ENCODE results near the gene TUBB3.
"Not testable (repeated sequence)": the region's sequence is repeated elsewhere in the genome, so short reads cannot be mapped to it uniquely, and the experiment has no call there.

The TUBB3 gene

DNA sequence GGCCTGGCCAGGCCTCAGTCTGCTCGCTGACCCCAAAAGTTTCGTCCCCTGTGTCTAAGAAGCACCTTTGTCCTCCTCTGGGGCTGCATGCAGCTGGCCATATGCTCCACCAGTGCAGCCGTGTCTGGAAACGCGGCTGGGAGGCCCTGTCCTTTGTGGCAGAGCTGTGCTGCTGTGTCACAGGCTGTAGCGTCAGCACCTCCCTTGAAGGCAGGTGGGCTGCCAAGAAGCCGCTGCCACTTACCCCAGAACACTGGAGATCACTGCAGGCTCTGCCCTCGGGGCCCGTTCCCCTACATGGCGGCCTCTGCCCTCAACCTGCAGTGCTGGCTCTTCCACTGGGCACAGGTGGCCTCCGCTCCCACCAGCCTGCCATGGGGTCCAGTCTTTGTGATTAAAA, 20.2 kb upstream of the TUBB3 start:
- no peak for DNase-seq

DNA sequence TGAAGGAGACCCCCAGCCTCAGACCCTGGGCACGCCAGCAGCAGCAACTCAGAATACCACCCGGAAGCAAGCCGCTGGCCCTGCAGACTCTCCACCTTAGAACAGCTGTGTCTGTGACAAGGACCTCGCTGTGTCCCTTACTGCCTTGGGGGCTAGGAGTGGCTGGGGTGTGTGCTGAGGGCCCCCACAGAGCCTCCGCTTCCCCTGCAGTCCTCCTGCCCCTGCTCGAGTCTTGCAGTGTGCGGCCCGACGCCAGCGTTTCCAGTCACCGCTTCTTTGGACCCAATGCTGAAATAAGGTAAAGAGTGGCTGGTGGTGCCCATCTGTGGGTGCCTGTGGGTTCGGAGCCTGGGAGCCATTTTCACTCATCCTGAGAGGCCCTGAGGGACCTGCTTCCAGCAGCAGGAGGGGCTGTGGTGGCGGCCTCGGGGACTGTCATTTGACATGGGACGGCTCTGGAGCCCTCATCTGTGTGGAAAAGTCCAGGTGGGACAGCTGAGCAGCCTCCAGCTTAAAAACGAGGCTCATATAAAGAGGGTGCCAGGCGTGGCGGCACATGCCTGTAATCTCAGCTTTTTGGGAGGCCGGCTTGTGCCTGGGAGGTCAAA, 19.1 kb upstream of the TUBB3 start:
- DNase-seq, result no peak

DNA sequence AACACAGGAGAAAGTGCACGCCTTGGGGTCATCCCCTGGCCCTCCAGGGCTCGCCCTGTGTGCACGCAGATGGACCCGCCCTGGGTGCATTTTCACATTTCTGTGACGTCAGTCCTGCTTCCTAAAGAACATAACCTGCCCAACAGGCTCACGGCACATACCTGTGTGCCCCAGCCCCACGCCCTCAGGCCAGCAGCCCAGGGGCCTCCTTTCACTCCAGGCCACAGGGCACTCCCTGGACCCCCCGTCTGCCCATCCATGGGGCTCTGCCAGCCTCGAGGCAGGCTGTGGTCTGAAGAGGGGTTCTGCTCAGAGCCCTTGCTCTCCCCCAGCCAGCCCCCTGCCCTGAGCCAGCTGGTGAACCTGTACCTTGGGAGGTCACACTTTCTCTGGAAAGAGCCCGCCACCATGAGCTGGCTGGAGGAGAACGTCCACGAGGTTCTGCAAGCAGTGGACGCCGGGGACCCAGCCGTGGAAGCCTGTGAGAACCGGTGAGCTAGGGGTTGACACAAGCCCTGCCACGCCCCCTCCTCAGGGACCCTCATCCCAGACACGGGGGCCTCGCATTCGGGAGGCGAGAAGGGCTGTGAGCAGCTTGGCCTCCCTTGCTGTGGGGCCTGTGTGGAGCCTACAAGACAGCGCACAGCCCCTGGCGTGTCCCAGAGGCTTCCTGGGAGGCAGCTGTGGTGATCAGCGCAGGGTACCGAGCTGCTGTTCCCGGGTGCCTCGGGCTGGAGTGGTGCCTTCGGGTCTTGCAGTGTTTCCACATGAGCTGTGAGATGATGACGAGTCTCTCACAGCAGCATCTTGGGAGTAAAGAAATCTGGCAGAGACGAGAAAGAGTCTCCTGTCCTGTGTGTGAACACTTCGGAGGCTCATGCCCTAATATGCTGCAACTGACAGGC, 18.3 kb upstream of the TUBB3 start:
- no peak for DNase-seq

DNA sequence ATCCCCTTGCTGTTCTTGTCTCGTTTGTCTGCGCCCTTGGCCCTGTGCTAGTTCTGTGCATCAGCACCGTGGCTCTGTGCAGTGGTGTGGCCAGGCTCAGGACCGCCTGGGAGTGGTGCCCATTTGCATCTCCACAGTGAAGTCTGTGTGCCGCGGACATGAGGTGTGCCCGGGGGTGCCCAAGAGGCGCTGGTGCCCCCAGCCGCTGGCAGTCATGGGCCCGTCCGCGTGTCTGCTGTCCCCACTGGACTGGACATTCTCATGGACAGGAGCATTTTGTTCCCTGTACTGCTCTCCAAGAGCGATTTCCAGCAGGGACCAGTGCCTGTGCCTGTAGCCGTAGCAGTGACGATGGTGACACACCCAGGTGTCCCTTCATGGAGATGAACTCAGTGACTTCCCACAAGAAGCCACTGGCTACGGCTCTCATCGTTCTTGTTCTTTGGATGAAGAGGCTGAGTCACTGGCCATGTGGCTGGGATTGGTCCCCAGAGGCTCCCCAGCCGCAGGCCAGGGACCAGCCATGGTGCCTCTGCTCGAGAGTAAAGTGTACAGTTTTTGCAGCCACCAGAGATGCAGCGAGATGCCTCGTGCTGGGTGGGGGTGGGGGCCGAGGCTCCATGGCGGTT, 17.5 kb upstream of the TUBB3 start:
- no peak for DNase-seq

DNA sequence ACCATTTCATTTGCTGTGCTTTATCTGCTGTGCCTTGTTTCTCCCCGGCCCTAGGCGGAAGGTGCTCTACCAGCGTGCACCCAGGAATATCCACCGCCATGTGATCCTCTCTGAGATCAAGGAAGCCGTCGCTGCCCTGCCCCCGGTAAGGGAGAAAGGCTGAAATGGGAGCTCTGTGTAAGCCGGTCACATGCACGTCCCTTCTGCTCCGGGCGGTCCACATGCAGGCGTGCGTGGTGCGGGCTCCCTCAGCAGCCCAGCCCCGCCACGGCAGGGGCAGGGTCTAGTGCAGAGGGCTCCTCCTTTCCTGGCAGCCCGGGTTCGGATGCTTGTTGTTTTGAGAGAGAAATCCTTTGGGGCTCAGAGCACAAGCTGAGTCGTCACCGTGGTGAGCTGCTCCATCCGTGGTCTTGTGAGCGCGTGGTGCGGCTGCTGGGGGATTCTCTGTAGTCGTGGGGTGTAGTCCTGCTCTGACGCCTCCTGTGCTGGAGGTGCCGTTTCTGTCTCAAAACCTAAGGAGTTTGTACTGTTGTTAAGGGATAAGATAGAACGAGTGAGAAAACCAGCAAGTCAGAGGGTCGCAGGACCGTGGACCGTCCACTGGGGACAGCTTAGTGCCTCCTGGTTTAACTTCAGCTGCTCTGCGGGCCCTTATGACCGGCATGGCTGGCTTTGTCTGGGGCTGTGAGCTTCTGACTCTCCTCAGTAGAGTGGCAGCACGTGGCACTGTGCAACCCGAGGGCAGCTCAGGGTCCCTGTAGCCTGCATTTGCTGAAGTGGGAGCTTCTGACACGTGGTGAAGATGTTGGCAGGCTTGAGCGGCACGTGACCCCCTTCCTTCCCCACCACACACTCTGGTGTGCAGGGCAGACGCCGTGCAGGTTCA, 16.8 kb upstream of the TUBB3 start:
- DNase-seq, result no peak

DNA sequence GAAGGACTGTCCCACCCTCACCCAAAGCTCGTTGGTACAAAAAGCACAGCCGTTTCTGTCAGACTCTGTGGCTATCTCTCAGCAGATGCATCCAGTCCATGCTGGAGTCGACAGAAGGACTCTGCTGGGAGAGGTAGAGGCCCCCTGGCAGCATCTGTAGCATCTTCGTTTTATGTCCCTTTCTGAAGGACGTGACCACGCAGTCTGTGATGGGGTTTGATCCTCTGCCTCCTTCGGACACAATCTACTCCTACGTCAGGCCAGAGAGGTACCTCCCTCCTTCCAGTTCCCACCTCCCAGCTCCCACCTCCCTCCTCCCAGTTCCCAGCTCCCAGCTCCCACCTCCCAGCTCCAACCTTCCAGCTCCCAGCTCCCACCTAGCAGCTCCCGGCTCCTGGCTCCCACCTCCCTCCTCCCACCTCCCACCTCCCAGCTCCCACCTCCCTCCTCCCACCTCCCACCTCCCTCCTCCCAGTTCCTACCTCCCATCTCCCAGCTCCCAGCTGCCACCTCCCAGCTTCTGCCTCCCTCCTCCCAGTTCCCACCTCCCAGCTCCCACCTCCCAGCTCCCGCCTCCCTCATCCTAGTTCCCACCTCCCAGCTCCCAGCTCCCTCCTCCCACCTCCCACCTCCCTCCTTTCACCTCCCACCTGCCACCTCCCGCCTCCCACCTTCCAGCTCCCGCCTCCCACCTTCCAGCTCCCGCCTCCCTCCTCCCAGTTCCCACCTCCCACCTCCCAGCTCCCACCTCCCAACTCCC, 15.9 kb upstream of the TUBB3 start:
- no peak for DNase-seq

DNA sequence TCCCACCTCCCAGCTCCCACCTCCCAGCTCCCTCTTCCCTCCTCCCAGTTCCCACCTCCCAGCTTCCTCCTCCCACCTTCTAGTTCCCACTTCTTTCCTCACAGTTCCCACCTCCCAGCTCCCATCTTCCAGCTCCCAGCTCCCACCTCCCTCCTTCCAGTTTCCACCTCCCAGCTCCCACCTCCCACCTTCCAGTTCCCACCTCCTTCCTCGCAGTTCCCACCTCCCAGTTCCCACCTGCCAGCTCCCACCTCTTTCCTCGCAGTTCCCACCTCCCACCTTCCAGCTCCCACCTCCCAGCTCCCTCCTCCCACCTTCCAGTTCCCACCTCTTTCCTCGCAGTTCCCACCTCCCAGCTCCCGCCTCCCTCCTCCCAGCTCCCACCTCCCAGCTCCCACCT, 14.9 kb upstream of the TUBB3 start:
- DNase-seq, result no peak

DNA sequence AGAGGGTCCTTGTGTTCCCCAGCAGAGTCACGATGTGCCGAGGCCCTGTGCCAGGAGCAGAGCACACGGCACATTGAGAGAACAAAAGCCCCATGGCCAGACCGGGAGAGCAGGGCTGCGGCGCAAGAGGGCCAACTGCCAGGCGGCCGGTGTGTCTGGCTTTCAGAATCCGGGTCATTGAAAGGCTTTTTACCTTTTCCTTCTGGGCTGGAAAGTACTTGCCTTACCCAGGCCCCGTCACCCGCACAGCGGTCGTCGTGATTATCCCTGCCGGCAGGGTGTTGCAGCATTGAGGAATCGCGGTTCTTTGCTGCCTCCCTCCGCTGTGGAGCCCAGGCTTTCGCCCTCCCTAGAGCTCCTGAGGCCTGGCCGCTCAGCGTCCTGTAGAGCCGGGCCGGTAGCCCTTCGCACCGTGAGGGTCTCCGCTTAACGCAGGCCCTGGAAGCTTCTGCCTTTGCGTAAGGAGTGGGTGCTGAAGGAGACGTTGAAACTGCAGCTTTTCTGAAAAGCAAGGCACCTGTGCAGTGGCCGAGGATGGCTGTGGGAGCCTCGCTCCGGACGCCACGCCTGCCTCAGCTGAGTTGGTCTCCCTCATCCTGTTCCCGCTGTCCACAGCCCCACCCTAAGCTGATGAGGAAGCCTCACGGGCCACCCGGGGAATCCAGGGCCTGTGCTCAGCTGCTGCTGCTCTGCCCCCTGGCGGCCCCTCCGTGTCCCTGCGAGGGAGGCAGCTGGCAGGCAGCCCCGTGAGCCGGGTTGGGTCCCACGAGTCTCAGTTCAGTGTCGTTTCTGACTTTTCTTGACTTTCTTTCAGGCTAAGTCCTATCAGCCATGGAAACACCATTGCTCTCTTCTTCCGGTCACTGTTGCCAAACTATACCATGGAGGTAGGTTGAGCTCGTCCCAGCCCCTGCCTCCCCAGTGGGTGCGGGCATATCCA, 13.1 kb upstream of the TUBB3 start:
- DNase-seq, result peak; percentile 7

DNA sequence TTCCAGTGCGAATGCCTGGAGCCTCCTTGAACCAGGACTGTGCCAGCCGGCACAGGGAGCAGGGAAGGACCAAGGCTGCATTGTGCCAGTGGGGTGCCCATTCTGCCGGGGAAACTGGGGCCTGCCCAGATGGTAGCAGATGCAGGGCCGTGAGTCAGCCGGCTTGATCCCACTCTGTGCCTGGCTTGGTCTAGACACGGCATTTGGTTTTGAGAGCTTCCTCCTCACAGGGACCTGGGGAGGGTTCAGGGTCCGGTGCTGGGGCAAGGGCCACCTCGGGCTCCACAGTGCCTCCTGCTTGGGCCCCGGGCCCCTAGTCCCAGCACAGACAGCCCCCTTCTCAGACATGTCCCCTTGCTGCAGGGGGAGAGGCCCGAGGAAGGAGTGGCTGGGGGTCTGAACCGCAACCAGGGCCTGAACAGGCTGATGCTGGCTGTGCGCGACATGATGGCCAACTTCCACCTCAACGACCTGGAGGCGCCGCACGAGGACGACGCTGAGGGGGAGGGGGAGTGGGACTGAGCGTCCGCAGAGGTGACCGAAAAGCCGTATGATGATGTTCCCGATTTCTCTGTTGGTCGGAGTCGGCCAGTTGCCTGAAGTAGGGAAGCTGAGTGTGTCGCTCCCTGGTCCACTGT, 12.3 kb upstream of the TUBB3 start:
- DNase-seq, result no peak

DNA sequence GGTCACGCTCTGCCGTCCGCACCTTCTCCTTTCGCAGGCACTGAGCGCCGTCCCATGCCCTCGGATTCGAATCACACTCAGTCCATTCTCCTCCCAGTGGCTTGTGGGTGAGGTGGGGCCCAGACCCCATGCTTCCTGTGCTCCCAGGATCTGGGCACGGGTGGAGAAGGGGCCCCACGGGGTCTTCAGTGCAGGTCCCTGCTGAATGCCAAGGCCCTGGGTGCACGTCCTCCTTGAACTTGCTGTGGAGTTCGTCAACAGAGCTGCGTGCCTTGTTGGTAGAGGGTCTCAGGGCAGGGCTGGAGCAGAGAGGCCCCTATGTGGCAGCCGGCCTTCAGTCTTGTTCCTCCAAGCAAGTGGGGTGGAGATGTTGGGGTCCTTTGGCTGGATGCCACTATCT, 11.8 kb upstream of the TUBB3 start:
- no peak for DNase-seq

DNA sequence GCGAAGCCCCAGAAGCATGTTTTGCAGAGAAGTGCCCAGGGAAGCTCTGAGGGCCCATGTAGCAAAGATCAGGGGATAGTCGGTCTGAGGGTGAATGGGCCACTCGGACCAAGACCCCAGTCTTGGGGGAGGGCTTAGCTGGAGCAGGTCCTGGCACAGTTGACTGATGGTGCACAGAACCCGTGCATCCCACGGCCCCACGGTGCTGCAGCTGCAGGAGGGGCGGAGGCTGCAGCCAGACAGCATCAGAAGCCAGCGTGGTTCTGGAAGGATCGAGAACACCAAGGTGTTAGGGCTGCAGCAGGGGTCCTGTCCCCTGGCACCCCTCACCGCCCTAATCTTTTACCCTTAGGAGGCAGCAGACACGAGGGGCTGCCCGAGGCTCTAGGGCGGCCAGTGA, 11.0 kb upstream of the TUBB3 start:
- DNase-seq, result no peak

DNA sequence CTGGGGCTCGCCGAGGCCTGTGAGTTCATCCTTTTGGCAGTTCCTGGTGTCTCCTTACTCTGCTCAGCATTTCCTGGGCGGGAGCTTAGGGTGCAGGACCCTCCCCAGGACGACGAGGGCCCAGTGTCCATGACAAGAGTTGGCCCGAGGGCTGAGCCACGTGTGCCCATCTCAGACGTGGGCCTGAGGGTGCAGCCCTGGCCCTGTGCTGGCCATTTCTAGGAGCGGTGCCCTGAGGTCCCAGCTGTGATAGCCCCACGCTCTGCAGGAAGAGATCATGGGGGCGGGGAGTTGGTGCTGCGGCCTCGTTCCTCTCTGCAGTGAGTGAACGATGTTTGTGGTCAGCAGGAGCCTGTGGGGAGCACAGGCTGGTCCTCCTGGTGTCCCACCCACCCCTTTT, 10.5 kb upstream of the TUBB3 start:
- DNase-seq, result no peak

DNA sequence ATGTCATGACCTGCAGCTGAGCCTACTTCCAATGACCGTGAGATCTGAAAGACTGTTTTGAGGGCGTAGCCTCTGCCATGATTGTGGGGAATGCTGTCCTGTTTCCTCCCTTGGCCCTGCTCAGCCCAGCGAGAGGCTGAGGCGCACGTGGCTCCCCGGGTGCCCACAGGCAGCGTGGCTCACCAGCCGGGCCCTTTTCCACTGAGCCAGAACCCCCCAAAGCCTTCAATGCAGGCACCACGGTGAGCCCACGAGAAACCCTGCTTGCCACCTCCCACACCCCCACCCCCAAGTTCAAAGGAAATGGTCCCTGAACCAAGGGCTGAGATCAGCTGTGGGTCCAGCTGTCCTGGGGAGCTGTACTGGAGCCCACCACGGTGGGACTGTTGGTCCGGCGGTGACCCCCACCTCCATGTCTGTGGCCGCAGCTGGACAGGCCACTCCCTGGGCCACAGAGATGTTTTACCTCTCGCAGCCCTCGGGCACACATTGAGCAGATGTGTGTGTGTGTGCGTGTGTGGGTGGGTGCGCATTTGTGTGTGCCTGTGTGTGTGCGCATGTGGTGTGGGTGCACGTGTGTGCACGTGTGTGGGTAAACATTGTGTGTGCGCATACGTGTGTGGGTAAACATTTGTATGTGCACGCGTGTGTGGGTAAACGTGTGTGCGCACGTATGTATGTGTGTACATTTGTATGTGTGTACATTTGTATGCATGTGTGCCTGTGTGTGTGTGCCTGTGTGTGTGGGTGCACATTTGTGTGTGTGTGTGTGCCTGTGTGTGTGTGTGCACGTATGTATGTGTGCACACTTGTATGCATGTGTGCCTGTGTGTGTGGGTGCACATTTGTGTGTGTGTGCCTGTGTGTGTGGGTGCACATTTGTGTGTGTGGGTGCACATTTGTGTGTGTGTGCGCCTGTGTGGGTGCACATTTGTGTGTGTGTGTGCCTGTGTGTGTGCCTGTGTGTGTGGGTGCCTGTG, 9.4 kb upstream of the TUBB3 start:
- no peak for DNase-seq

DNA sequence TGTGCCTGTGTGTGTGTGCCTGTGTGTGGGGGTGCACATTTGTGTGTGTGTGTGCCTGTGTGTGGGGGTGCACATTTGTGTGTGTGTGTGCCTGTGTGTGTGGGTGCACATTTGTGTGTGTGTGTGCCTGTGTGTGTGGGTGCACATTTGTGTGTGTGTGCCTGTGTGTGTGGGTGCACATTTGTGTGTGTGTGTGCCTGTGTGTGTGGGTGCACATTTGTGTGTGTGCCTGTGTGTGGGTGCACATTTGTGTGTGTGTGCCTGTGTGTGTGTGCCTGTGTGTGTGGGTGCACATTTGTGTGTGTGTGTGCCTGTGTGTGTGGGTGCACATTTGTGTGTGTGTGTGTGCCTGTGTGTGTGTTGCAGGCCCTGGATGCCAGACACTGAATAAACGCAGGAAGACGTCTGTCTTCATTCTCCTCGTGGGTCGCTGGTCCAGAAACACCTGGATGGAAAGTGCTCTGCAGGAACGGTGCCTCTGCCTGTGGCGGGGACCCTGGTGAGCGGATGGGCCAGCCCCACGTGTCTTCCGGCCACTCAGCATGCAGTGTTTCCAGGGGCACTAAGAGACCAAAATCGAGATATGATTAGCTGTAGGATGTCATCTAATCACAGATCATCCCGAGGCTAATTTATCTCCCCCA, 8.4 kb upstream of the TUBB3 start:
- not testable (repeated sequence) for DNase-seq

DNA sequence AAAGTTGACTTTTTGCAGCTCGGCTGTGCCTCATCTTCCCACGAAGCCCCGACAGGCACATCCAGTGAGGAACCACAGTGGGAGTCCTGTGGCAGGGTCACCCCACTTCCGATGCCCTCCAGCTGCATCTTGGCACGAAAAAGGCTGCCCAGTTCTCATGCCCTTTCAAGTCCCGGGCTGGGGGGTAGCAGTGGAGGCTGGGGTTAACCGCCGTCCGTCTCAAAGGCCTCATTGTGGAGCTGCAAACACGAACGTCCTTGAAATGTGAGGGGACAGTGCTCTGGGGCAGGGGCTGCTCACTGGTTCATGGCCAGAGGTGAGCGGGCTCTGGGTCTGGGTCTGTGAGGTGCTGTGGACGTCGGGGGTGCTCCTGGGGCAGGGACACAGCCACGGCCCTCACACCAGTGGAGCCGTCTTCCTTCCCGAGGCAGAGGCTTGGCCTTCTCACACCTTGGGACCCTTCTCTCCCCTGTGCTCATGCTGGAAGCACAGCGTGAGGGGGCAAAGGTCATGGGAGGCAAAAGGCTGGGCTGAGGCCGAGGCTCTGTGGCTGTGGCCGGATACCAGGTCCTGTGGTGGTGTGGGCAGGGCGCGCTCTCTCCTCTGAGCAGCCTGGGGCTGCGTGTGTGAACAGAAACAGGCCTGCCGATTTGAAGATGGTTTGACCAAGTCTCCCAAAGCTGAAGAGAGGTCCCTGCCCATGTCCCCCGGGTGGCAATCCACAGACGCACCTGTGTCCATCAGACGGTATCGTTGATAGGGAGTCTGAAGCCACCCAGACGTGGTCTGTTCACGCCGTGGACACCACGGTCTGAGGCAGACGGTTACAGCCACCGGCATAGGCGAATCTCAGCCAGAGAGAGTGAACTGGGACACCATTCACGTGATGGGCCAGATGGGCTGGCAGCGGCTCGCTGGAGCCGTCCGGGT, 7.6 kb upstream of the TUBB3 start:
- DNase-seq, result no peak

DNA sequence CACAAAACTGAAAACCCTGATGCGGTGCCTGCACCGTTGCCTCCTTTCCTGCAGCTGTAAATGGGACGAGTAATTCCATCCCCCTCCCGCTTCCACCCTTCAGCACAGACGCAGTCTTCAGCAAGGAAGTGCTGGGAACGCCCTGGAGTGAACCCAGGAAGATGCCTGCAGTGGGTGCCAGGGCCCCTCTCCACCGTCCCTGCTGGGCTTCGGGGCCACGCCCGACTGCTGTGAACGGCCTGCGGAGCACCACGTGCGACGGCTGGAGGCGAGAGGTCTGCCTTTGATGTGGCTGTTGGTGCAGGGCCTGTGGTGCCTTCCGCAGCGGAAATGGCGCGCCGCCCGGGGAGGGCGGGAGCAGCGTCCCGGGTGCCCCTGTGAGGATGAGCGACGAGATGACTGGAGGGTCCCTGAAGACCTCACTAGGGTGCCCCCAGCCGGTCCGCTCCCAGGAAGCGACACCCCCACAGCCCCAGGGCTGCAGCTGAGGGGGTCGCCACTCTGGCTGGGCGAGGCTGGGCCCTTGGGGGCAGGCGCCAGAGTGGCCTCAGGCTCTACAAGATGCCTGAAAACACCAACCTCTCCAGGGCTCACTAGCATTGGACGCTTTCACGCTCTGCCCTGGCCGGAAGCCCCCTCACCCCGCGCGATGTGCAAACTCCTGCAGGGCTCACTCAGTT, 5.2 kb upstream of the TUBB3 start:
- DNase-seq, result peak; percentile 30
